Activated CD4-positive, alpha-beta T cell treated with anti-CD3 and anti-CD28 coated beads, Interleukin-2, amount 50 U/mL, for 4 hours (primary cell): Measurements from ENCODE around the gene MFRP.
A peak's percentile ranks its signal among the peaks of the same experiment; 100 is the strongest.

Experiments
- DNase-seq, 2 experiments: peaks; one replicate each; pipeline ENCODE4 v3.0.0-alpha.2; 2020

MFRP gene

GRCh38 chr11:119372260-119373058 is 26.0 kb upstream of the MFRP start:
- no peak for DNase-seq

- no peak for DNase-seq
Observed at GRCh38 chr11:119371778-119372182, 25.3 kb upstream of the MFRP start.

DNA sequence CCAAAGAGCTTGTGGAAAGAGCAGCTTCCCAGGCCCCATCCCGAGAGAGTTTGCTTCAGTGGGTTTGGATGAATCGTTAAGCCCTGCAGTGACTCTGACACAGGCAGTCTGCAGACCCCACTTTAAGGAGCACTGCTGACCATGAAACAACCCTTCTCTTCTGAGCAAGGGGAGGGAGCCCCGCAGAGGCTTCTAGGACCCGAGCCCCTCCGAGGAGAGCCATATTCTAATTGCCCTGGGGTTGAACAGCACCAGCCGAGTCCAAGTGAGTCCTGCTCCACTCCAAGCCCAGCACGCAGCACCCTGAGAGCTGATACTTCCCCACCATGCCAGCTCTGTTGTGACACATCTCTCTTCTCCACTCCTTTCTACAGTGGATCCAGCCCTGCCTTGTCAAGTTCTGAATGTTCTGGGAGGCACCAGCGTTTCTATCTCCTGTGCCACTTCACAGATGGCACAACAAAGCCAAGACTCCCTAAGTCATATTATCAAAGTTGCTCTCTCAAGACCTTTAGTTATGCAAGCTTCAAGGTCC is 24.6 kb upstream of the MFRP start:
- DNase-seq: no peak

DNA sequence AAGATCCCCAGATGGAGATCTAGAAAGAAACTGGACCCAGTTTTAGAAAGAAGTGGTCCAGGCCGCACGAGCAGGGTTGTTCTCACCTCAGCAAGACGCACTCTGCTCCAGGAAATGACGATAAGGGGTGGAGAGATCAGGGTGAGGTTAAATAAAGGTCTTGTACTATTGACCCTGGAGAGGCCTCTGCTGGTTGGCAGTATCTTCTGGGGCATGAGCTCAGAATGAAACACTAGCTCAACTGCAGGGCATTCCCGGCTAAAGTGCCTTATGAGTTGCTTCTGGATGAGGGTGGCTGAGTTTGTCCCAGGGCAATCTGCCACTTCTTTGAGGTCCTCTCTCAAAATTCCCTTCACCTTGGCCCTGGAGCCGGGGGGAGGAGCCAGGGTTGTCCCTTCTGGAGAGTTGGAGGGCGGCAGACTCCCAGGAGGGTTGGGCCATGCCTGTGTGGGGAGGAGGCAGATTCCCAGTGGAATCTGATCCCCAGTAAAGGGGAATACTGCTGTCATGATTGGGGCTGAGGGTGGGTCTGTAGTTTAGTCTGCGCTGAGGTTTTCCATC is 24.1 kb upstream of the MFRP start:
- no peak for DNase-seq

- no peak for DNase-seq
Observed at GRCh38 chr11:119369132-119369925, 22.8 kb upstream of the MFRP start.

DNA sequence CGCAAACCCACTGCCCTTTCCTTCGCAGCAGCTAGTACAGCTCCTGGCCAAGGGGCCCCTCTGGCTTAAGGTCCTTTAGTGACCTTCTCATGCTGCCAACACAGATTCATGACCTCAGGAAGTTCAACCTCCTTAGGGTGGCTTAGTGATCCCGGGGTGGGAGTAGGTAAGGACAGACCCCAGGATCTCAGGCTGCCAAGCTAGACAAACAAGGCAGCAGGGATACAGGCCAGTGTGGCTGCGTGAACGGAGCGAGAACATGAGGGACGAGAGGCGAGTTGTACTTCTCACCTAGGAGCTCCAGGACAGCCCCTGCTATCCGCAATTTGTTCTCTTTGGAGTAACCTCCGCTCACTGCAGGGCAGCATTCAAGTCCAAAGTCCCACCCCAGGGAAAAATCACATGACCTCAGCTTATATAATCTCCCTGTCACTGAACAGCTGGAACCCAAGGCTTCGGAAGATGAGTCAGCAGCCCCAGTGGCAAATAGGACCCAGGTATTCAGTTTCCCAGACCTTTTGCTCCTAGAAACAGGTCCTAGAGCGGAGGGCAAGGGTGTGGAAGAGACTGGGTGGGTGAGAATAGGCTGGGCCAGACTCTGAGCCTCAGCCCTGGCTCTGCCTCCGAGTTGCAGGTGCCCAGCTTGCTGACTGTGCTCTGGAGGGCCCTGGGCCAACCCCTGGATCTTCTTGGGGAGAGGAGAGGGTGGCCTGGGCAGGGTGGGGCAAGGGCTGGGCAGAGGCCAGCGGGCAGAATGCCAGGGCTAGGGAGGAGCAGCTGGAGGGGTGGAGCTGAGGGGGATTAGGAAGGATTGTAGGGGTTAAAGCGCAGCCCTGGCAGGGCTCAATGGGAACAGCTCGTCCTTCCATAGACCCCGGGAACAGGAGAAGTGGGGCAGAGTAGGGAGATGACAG is 21.9 kb upstream of the MFRP start:
- no peak for DNase-seq

DNA sequence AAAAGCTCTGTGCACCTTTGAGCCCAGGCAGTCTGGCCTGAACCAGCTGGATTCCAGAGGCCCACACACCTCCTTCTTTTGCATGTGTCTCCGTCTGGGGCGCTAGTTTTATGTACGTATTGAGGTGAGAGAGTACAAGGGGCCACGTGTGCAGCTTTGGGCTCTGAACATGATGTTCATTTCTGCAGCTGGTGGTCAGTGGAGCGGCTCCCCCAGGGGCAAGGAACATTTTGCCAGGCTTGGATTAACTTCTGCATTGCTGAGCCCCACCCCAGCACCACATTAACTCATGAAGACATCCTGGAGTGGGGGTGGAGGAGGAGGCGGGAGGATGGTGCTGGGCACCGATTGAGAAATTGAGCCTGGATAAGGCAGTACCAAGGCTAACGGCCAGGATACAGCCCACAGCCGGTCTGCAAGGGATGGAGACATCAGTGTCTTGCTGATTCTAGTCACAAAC is 21.2 kb upstream of the MFRP start:
- DNase-seq: no peak

- DNase-seq: no peak
Observed at GRCh38 chr11:119366690-119367620, 20.4 kb upstream of the MFRP start.

- no peak for DNase-seq
Observed at GRCh38 chr11:119365071-119365591, 18.6 kb upstream of the MFRP start.

DNA sequence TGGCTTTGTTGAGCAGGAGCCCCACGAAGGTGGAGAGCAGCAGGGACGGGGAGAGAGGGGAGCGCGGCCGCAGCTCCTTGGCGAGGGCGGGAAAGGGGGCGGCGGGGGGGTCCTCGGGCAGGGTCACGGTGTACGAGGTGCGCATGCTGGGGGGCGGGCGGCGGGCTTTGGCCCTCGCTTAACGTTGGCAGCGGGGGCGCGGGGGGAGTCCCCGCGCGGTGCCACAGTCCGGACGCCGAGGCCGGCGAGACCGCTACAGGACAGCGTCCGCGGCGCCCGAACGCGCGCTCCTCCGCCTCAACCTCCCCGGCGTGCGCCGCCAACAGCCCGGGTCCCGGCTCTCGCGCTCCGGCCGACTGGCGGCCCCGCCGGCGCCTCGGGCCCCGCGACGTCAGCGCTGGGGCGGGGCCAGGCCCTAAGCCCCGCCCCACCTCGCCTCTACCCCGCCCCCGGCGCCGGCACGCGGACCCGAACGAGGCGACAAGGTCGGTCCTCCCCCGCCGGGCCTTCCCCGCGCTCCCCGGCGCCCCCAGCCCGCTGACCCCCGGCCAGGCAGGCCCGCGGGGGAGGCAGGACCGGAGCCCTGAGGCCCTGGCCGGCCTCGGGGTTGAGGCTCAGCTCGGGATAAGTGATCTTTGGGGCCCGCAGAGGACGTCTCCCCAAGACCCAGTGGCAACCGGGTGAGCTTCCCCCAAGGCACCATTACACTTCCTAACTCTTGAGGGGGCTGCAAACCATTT is 17.5 kb upstream of the MFRP start:
- peak; percentile 38 to 39 for DNase-seq

DNA sequence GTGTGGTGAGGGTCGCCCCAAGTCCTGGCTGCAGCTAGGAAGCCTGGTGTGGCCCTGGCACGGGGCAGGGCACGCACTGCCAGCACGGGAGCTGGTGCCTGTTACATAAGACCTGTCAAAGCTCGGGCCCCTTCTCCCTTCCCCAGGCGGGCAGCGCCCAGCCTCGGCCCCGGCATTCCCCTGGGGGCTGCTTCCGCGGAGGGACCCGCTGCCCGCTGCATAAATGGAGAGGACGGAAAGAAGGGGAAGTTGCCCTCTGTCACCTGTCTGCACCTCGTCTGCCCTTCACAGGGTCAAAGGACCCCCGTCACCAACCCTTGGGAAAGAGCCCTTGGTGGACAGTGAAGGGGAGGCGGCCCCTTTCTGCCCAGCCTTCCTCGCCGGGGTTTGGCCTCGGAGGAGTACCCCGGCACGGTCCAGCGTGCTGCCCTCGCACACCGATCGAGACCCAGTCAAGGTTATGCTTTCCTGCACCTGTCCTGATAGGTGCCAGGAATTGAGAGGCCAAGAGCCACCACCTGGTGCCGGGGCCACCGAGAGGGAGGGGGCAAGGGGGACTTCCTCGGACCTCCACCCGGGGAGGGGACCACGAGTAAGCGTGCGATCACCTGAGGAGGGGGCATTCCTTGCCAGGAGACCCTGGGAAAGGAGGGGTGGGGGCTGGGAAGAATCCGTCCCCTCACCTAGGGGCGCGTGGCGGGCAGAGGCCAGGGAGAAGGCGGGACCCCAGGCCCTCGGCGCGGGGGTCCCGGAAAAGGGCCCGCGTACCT is 16.8 kb upstream of the MFRP start:
- DNase-seq: no peak

- DNase-seq: no peak
Observed at GRCh38 chr11:119362741-119363080, 16.2 kb upstream of the MFRP start.

- no peak for DNase-seq
Observed at GRCh38 chr11:119361941-119362725, 15.6 kb upstream of the MFRP start.

DNA sequence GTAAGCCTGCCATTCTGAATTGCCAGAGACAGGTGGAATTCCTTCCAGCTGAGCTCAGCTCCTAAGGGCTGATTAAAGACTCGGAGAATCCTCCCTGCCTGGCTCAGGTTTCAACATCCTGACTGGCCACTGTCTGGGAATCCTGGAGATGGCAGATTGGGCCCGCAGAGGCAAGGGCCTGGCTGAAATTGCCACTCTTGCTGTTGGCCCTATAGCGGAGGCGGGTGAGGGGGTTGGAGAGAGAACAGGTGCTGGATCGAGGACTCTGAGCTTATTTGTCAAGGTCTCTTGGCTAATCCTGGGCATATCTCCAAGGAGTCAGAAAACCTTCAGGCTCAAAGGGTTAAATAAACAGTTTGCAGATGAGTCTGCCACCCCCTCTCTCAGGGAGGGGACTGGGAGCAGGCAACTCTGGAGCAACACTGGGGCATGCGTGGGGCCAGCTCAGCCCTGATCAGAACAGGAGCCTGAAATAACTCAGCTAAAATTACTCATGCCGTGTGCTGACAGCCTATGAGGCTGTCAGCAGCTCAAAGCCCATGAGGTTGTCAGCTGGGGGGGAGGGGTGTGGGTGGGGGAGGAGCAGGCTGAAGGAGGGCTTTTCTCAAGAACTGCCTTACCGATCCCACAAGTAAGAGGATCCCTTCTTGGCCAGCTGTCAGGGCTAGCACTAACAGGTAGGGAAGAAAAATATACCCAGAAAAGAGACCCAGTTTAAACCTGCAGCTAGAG is 14.7 kb upstream of the MFRP start:
- DNase-seq: no peak

DNA sequence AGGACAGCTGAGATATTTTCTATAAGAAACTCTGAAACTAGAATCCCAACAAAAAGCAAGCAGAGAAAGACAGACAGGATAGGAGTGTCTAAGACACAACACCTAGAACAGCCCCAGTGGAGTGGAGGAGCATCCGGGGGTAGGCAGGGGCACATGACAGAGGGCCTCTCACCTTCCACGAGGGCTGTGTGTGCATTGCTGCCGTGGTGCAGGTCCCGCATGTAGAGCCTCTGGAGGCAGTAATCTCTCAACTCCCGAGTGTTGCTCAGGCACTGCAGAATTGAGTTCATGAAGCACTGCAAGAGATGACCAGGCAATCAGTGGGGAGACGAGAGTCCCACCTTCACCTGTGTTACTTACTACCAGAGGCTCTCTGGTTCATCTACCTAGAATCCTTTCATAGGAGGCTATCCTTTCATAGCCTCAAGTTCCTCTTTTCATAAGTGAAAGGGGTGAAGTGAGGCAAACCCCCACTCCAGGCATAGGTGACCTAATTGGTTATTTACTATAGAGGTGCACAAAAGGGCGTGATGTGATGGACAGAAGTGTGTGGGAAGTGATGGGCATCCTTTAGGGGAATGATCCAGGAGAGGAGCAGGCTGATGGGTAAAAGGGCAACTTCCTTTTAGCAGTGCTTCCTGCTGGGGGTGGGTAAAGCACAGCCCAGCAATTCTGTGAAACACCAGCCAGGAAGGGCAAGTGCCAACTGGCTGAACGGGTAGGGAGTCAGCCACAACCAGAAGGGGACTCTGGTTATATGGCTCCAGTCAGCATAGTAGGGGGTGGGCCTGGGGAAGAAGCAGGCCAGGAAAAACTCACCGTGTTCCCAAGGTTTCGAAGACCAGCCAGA is 13.1 kb upstream of the MFRP start:
- DNase-seq: no peak

DNA sequence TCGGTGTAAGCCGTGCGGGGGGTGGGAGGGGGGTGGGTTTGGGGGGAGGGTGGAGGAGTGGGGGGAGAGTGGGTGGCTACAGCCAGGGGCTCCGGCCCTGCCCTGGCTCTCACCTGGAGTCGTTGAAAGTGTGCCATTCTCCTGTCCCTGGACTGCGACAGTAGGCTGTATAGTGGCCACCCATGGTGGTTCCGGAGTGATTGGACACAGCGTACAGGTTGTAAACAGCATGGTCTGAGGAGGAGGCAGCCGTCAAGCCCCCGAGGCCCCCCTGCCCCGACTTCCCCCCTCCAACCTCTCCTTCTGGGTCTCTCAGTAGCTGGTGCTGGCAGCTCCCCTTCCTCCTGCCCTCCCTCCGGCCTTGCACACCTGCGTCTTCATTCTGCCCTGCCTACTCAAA is 10.6 kb upstream of the MFRP start:
- no peak for DNase-seq
